H9 (cell line): ENCODE measurements around the gene BRD3OS. TPM values are rescaled to one million over a fixed set of nuclear protein-coding genes. Genes with fewer than 3 reads are reported as not detected.

Experiments used
- DNase-seq: peaks from one replicate; pipeline ENCODE4 v3.0.0-alpha.2; 2017
- H2AFZ ChIP-seq: one replicate; pipeline ENCODE4 v1.6.1; 2013; ENCODE audit warnings: mild to moderate bottlenecking, low read length, control low read depth, moderate library complexity
- H2AK5ac ChIP-seq: 2 replicates; pipeline ENCODE4 v1.6.1; 2013; ENCODE audit warnings: low read length, control low read depth, mixed read lengths; ENCODE audit not compliant: insufficient read length
- H2BK120ac ChIP-seq: one replicate; pipeline ENCODE4 v1.6.1; 2013; ENCODE audit warnings: low read depth, mild to moderate bottlenecking, low read length, control low read depth, inconsistent platforms; ENCODE audit not compliant: poor library complexity, severe bottlenecking
- H2BK12ac ChIP-seq: 2 replicates; pipeline ENCODE4 v1.6.1; 2013; ENCODE audit warnings: low read length, control low read depth, mixed read lengths, low read depth; ENCODE audit not compliant: insufficient read length
- H2BK15ac ChIP-seq: 2 replicates; pipeline ENCODE4 v1.6.1; 2013; ENCODE audit warnings: low read depth, low read length, control low read depth
- H2BK20ac ChIP-seq: one replicate; pipeline ENCODE4 v1.6.1; 2013; ENCODE audit warnings: low read depth, mild to moderate bottlenecking, low read length, control low read depth, inconsistent platforms; ENCODE audit not compliant: poor library complexity, severe bottlenecking
- H2BK5ac ChIP-seq: 2 replicates; pipeline ENCODE4 v1.6.1; 2013; ENCODE audit warnings: low read length, control low read depth, mixed read lengths; ENCODE audit not compliant: insufficient read length
- H3K14ac ChIP-seq: 2 replicates; pipeline ENCODE4 v1.6.1; 2013; ENCODE audit warnings: low read length, control low read depth; ENCODE audit not compliant: insufficient read depth
- H3K18ac ChIP-seq: 2 replicates; pipeline ENCODE4 v1.6.1; 2013; ENCODE audit warnings: low read depth, mild to moderate bottlenecking, mixed read lengths, low read length, control low read depth; ENCODE audit not compliant: insufficient read length
- H3K23ac ChIP-seq: 2 replicates; pipeline ENCODE4 v1.6.1; 2013; ENCODE audit warnings: low read length, control low read depth, mixed read lengths, low read depth; ENCODE audit not compliant: insufficient read length
- H3K23me2 ChIP-seq: 2 replicates; pipeline ENCODE4 v1.6.1; 2013; ENCODE audit warnings: low read depth, mild to moderate bottlenecking, mixed read lengths, low read length, control low read depth; ENCODE audit not compliant: insufficient read length, poor library complexity, severe bottlenecking
- H3K27ac ChIP-seq: 2 replicates; pipeline ENCODE4 v1.5.1; 2013; ENCODE audit warnings: low read length, control low read depth, mixed read lengths, low read depth; ENCODE audit not compliant: insufficient read length
- H3K27me3 ChIP-seq: 2 replicates; pipeline ENCODE4 v1.6.1; 2013; ENCODE audit warnings: low read length, control low read depth, inconsistent platforms; ENCODE audit not compliant: insufficient read depth
- H3K4ac ChIP-seq: 2 replicates; pipeline ENCODE4 v1.6.1; 2013; ENCODE audit warnings: low read depth, mild to moderate bottlenecking, control low read depth, inconsistent platforms, low read length, moderate library complexity
- H3K4me1 ChIP-seq: 2 replicates; pipeline ENCODE4 v1.6.1; 2013; ENCODE audit warnings: low read length, control low read depth, inconsistent platforms; ENCODE audit not compliant: insufficient read depth
- H3K4me2 ChIP-seq: 2 replicates; pipeline ENCODE4 v1.6.1; 2013; ENCODE audit warnings: low read length, control low read depth, mixed read lengths; ENCODE audit not compliant: insufficient read length, insufficient read depth
- H3K56ac ChIP-seq: 2 replicates; pipeline ENCODE4 v1.6.1; 2013; ENCODE audit warnings: low read depth, mild to moderate bottlenecking, mixed read lengths, low read length, control low read depth; ENCODE audit not compliant: insufficient read length
- H3K79me1 ChIP-seq: 2 replicates; pipeline ENCODE4 v1.6.1; 2013; ENCODE audit warnings: low read depth, mild to moderate bottlenecking, moderate library complexity, low read length, control low read depth, inconsistent platforms; ENCODE audit not compliant: insufficient read depth, poor library complexity, severe bottlenecking
- H3K79me2 ChIP-seq: 2 replicates; pipeline ENCODE4 v1.6.1; 2013; ENCODE audit warnings: low read length, control low read depth, inconsistent platforms; ENCODE audit not compliant: insufficient read depth
- H3K9ac ChIP-seq: 2 replicates; pipeline ENCODE4 v1.6.1; 2013; ENCODE audit warnings: low read length, control low read depth, mixed read lengths; ENCODE audit not compliant: insufficient read length; ENCODE audit errors: extremely low read depth
- H3K9me3 ChIP-seq: one replicate; pipeline ENCODE4 v1.6.1; 2013; ENCODE audit warnings: low read depth, low read length, inconsistent platforms; ENCODE audit not compliant: control insufficient read depth
- H3T11ph ChIP-seq: one replicate; pipeline ENCODE4 v1.6.1; 2013; ENCODE audit warnings: mild to moderate bottlenecking, low read length, control low read depth, inconsistent platforms
- H4K20me1 ChIP-seq: one replicate; pipeline ENCODE4 v1.6.1; 2013; ENCODE audit not compliant: control insufficient read depth, insufficient read length, insufficient read depth
- H4K5ac ChIP-seq: 2 replicates; pipeline ENCODE4 v1.6.1; 2013; ENCODE audit warnings: low read depth, mild to moderate bottlenecking, mixed read lengths, low read length, control low read depth; ENCODE audit not compliant: insufficient read length
- H4K8ac ChIP-seq: replicated peaks from 2 replicates; pipeline ENCODE4 v1.6.1; 2013; ENCODE audit warnings: low read length, control low read depth, mixed read lengths, low read depth; ENCODE audit not compliant: insufficient read length
- H4K91ac ChIP-seq: 2 replicates; pipeline ENCODE4 v1.6.1; 2013; ENCODE audit warnings: low read depth, mild to moderate bottlenecking, moderate library complexity, mixed read lengths, low read length, control low read depth; ENCODE audit not compliant: insufficient read length
- H3K27ac Mint-ChIP-seq, 3 experiments: 2 replicates in 2 of 3; 3 replicates in 1 of 3; pipeline ENCODE4 v1.8.0; 2020 to 2021; ENCODE audit warnings: mixed read lengths in 3 of 3, mild to moderate bottlenecking in 1 of 3, moderate library complexity in 1 of 3
- H3K27me3 Mint-ChIP-seq: 2 replicates; pipeline ENCODE4 v1.8.0; 2021; ENCODE audit warnings: low read depth, mild to moderate bottlenecking, moderate library complexity, mixed read lengths
- H3K36me3 Mint-ChIP-seq, 3 experiments: 2 replicates in 2 of 3; 3 replicates in 1 of 3; pipeline ENCODE4 v1.8.0; 2020 to 2021; ENCODE audit warnings: low read depth in 3 of 3, mixed read lengths in 3 of 3; ENCODE audit not compliant: insufficient read depth in 1 of 3
- H3K4me1 Mint-ChIP-seq, 2 experiments: 2 replicates each; pipeline ENCODE4 v1.8.0; 2020; ENCODE audit warnings: mixed read lengths in 2 of 2
- H3K4me3 Mint-ChIP-seq, 2 experiments: 2 replicates in 1 of 2; 3 replicates in 1 of 2; pipeline ENCODE4 v1.8.0; 2020 to 2021; ENCODE audit warnings: mild to moderate bottlenecking in 2 of 2, mixed read lengths in 2 of 2, moderate library complexity in 1 of 2
- H3K9me3 Mint-ChIP-seq, 2 experiments: 2 replicates in 1 of 2; 3 replicates in 1 of 2; pipeline ENCODE4 v1.8.0; 2020; ENCODE audit warnings: mild to moderate bottlenecking in 2 of 2, mixed read lengths in 2 of 2, moderate library complexity in 1 of 2
- CTCF ChIP-seq: fragments of 200-600 bp; sonication (generic); conservative IDR thresholded peaks from 3 replicates; pipeline ENCODE4 v1.8.0; 2021; ENCODE audit warnings: antibody characterized with exemption, mild to moderate bottlenecking
- WGBS: extraction: QIAGEN DNeasy Blood & Tissue Kit; methylation state at CpG from one replicate; pipeline ENCODE4 v1.1.7; 2013; ENCODE audit warnings: missing lambda C conversion rate, low lambda C conversion rate, mixed read lengths; ENCODE audit not compliant: insufficient read length; ENCODE audit errors: extremely low coverage; 5-methylcytosine and 5-hydroxymethylcytosine counted together
- total RNA-seq: library from RNA; stranded (reverse); gene quantifications from 2 replicates; pipeline ENCODE4 v1.2.1, GENCODE V29; 2021

Gene BRD3OS
- total RNA-seq, 1 experiment from 2014 or later: 16.4 TPM

GRCh38 chr9:134026581-134026980 lies 1.3 kb downstream of the BRD3OS start:
- no peak overlapping the region for H3K14ac ChIP-seq
- no peak overlapping the region for H3K18ac ChIP-seq
- H4K8ac ChIP-seq: no peak overlapping the region
- H2BK20ac ChIP-seq: no peak overlapping the region
- Mint-ChIP-seq H3K9me3 (no peaks in the 10 kb centered on the region), H3K27ac (no peak overlapping the region; a peak in 1 of 7 replicates), H3K4me1 (peaks cover 11 to 17% of the 10 kb centered on the region in 2 experiments), H3K36me3 (peaks cover 0 to 18% (median 17%) of the 10 kb centered on the region in 3 experiments; a peak in 5 of 7 replicates), H3K27me3 (peaks cover 2% of the 10 kb centered on the region), H3K4me3 (peak overlapping the region; percentile 77 to 82)
- no peak overlapping the region for H2BK5ac ChIP-seq
- H2BK120ac ChIP-seq: no peak overlapping the region
- H3K23ac ChIP-seq: no peak overlapping the region
- no peaks in the 10 kb centered on the region for H3K4me1 ChIP-seq
- no peak overlapping the region for H3T11ph ChIP-seq
- H3K9me3 ChIP-seq: no peaks in the 10 kb centered on the region
- no peaks in the 10 kb centered on the region for H3K79me2 ChIP-seq
- no peaks in the 10 kb centered on the region for H3K27me3 ChIP-seq
- no peak overlapping the region for H2BK12ac ChIP-seq
- no peak overlapping the region for H2BK15ac ChIP-seq
- no peak overlapping the region for H3K56ac ChIP-seq
- no peak overlapping the region for H2AK5ac ChIP-seq
- peak overlapping the region; percentile 73 for H3K4me2 ChIP-seq
- no peaks in the 10 kb centered on the region for H4K20me1 ChIP-seq
- H3K27ac ChIP-seq: no peak overlapping the region
- H3K23me2 ChIP-seq: peaks cover 5% of the 10 kb centered on the region
- H3K79me1 ChIP-seq: no peaks in the 10 kb centered on the region
- no peak overlapping the region for H2AFZ ChIP-seq
- H3K9ac ChIP-seq: no peak overlapping the region
- no peak for DNase-seq
- H4K5ac ChIP-seq: no peak overlapping the region
- no CpG with 5 or more reads among the region's 18 CpGs for whole genome bisulfite sequencing
- no peak for TF ChIP-seq CTCF
- H3K4ac ChIP-seq: no peak overlapping the region
- no peak overlapping the region for H4K91ac ChIP-seq
